ENCODE measurements around the gene GATC. TPM values are rescaled to one million over a fixed set of nuclear protein-coding genes. Genes with fewer than 3 reads are reported as not detected.

GATC gene
- polyA plus RNA-seq, 1 experiment = 14.8 TPM

DNA sequence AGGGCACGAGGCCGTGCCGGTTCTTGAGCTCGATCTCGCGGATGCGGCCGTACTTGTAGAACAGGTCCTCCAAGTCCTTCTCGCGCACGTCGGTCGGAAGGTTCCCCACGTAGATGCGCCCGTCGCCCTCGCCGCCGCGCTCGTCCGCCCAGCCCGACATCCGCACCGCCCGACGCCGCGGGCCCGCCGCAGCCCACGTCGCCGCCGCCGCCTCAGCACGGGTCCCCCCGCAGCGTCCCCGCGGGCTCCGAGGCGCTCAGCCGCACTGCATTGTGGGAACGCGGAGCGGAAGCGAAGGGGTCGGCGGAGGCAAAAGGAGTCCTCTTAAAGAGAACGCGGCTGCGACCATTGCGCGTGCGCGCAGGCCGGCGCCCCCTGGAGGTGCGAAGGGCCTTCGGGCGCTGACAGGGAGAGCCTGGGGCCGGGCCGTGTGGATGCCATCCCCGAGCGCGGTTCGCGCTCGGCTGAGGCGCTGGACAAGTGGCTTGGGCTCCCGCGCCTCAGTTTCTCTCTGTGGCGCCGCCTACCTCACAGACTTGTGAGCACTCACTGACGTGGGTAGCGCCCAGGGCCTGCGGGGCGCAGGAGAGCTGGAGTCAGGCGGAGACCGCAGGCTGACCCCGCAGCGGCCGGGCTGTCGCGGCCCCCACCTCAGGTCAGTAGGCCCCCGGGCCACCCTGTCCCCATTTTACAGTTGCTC, 23.4 kb downstream of the GATC start, which contains the start of gene SRSF9:
TSS of gene SRSF9 (minus strand) at position 299 of the 700 bp plus-strand sequence. CDS start at position 160, 139 bp downstream.
- TF ChIP-seq, protein P1, sequence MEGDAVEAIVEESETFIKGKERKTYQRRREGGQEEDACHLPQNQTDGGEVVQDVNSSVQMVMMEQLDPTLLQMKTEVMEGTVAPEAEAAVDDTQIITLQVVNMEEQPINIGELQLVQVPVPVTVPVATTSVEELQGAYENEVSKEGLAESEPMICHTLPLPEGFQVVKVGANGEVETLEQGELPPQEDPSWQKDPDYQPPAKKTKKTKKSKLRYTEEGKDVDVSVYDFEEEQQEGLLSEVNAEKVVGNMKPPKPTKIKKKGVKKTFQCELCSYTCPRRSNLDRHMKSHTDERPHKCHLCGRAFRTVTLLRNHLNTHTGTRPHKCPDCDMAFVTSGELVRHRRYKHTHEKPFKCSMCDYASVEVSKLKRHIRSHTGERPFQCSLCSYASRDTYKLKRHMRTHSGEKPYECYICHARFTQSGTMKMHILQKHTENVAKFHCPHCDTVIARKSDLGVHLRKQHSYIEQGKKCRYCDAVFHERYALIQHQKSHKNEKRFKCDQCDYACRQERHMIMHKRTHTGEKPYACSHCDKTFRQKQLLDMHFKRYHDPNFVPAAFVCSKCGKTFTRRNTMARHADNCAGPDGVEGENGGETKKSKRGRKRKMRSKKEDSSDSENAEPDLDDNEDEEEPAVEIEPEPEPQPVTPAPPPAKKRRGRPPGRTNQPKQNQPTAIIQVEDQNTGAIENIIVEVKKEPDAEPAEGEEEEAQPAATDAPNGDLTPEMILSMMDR (IDR thresholded peaks at IDR 0.05; ENCODE audit: insufficient read depth, low read depth, low read length) = peak; percentile 92
- H3K36me3 ChIP-seq (ENCODE audit: control insufficient read depth, insufficient read depth, low read length) = peaks cover 7% of the 10 kb centered on the region
- H3K27me3 ChIP-seq (ENCODE audit: control insufficient read depth, insufficient read depth, low read length) = no peaks in the 10 kb centered on the region
- H3K4me3 ChIP-seq (ENCODE audit: low read depth, low read length) = peak within 1 kb of the TSS; percentile 80
- POLR2A ChIA-PET = no interaction called here
- DNase-seq (ENCODE audit: low read depth) = peak; percentile 74
- CTCF ChIA-PET = interaction anchor here (0.5 to 6.0 kb wide), 13 partner anchors 12 to 107 kb away, joined by 3 to 57 read pairs (median 5); partner anchors contain the start of gene DYNLL1

DNA sequence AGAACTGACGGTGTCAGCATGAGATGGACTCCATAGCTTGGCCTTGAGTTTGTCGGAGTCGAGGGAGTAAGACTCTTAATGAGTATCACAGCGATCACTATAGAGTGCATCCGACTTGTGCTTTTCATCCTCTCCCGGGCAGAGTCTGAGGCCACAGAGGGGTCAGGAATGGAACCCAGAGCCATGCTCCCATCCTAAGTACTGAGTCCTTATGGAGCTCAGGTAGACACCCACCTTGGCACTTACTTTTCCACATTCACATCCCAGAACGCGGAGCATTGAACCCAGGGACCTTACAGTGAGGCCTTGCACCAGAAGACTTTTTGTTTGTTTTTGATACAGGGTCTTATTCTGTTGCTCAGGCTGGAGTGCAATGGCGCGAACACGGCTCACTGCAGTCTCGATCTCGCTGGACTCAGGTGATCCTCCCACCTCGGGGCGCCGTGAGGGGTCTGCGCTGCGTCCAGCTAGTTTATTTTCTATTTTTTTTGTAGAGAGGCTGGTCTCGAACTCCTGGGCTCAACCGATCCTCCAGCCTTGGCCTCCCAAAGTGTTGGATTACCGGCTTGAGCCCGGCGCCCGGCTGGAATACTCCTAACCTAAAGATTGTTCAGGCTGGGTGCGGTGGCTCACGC, 24.0 kb downstream of the GATC start:
- CTCF ChIA-PET = interaction anchor here (0.6 to 6.0 kb wide), 10 partner anchors 12 to 91 kb away, joined by 3 to 57 read pairs (median 5); partner anchors contain the start of gene DYNLL1
- Histone ChIP-seq H3K4me3 (ENCODE audit: low read depth, low read length) (peak overlapping the region; percentile 80), H3K36me3 (ENCODE audit: control insufficient read depth, insufficient read depth, low read length) (peaks cover 4% of the 10 kb centered on the region), H3K27me3 (ENCODE audit: control insufficient read depth, insufficient read depth, low read length) (no peaks in the 10 kb centered on the region)
- TF ChIP-seq, protein P1 (IDR thresholded peaks at IDR 0.05; ENCODE audit: insufficient read depth, low read depth, low read length) = no peak
- POLR2A ChIA-PET = no interaction called here
- no peak for DNase-seq (ENCODE audit: low read depth)

DNA sequence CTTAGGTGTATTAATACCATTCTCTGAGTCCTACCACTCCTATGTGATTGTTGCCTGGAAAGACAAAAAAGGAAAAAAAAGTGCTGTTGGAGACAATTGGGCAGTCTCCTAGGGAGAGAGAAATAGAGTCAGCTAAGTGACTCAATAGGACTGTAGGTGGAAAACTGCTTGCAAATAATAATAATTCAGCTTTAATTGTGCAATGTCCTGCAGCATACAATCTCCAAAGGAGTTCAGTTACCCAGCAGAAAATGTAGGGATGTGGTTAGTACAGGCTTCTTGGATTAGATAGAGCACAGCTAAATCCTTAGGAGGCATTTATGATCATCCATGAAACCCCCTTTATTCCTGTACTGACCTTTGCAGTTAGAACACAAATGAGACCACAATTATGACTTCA, 26.3 kb downstream of the GATC start:
- no peak for DNase-seq (ENCODE audit: low read depth)
- ChIA-PET CTCF (no interaction called here), POLR2A (no interaction called here)

DNA sequence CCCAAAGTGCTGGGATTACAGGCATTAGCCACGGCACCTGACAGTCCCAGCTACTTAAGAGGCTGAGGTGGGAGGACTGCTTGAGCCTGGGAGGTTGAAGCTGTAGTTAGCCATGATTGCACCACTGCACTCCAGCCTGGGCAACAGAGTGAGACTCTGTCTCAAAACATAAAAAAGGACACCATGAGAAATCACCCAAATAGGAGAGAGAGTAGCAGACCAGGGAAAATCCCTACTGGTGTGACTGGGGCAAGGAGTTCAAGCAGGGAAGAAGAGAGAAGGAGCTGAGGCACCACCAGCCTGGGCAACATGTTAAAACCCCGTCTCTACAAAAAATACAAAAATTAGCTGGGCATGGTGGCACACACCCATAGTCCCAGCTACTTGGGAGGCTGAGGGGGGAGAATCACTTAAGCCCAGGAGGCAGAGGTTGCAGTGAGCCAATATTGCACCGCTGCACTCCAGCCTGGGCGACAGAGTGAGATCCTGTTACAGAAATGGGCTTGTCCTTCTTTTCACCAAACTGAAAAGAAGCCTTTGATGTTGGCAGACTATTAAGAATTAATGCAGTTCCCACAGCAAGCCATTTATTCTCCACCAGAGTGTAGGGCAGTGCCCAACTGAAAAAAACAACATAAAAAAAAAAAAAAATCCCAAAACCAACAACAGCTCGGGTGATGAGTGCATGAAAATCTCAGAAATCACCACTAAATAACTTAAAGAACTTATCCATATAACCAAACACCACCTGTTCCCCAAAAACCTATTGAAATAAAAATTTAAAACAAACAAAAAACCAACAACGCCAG, 27.8 kb downstream of the GATC start:
- H3K27me3 ChIP-seq (ENCODE audit: control insufficient read depth, insufficient read depth, low read length) = no peaks in the 10 kb centered on the region
- POLR2A ChIA-PET = interaction anchor here (1.1 kb wide), 1 partner anchor 64 kb away, joined by 4 read pairs; no protein-coding TSS in a partner anchor
- CTCF ChIA-PET = interaction anchor here (0.7 to 1.9 kb wide), 4 partner anchors 8 to 52 kb away, joined by 3 to 6 read pairs (median 3); no protein-coding TSS in a partner anchor
- TF ChIP-seq, protein P1 (IDR thresholded peaks at IDR 0.05; ENCODE audit: insufficient read depth, low read depth, low read length) = no peak
- H3K4me3 ChIP-seq (ENCODE audit: low read depth, low read length) = no peak overlapping the region
- no peaks in the 10 kb centered on the region for H3K36me3 ChIP-seq (ENCODE audit: control insufficient read depth, insufficient read depth, low read length)
- no peak for DNase-seq (ENCODE audit: low read depth)

More for the DNA sequence above, 26.3 kb downstream of the GATC start:
- Histone ChIP-seq H3K4me3 (ENCODE audit: low read depth, low read length) (no peak overlapping the region), H3K27me3 (ENCODE audit: control insufficient read depth, insufficient read depth, low read length) (no peaks in the 10 kb centered on the region), H3K36me3 (ENCODE audit: control insufficient read depth, insufficient read depth, low read length) (no peaks in the 10 kb centered on the region)
- TF ChIP-seq, protein P1 (IDR thresholded peaks at IDR 0.05; ENCODE audit: insufficient read depth, low read depth, low read length) = no peak
